Endothelial cell (in vitro differentiated cells): Measurements from ENCODE around the gene CORO2B. TPM values are rescaled to one million over a fixed set of nuclear protein-coding genes. Genes with fewer than 3 reads are reported as not detected.

Experiments used
- DNase-seq: peaks from one replicate; pipeline ENCODE4 v3.0.0; 2021; ENCODE audit warnings: low spot score
- H3K27ac Mint-ChIP-seq: one replicate; pipeline ENCODE4 v1.8.0; 2021; ENCODE audit warnings: mixed read lengths, inconsistent platforms; ENCODE audit not compliant: unreplicated experiment
- H3K27me3 Mint-ChIP-seq: one replicate; pipeline ENCODE4 v1.8.0; 2021; ENCODE audit warnings: mild to moderate bottlenecking, moderate library complexity, mixed read lengths, inconsistent platforms; ENCODE audit not compliant: unreplicated experiment
- H3K36me3 Mint-ChIP-seq: one replicate; pipeline ENCODE4 v1.8.0; 2021; ENCODE audit warnings: mild to moderate bottlenecking, low read depth, mixed read lengths, inconsistent platforms; ENCODE audit not compliant: unreplicated experiment
- H3K4me1 Mint-ChIP-seq: one replicate; pipeline ENCODE4 v1.8.0; 2021; ENCODE audit warnings: mild to moderate bottlenecking, mixed read lengths, inconsistent platforms; ENCODE audit not compliant: unreplicated experiment
- H3K4me3 Mint-ChIP-seq: one replicate; pipeline ENCODE4 v1.8.0; 2021; ENCODE audit warnings: mild to moderate bottlenecking, mixed read lengths, inconsistent platforms; ENCODE audit not compliant: unreplicated experiment
- H3K9me3 Mint-ChIP-seq: one replicate; pipeline ENCODE4 v1.8.0; 2021; ENCODE audit warnings: mixed read lengths, inconsistent platforms; ENCODE audit not compliant: unreplicated experiment
- CTCF ChIP-seq: fragments of 200-600 bp; sonication (generic); IDR thresholded peaks from one replicate; pipeline ENCODE4 v1.5.0; 2021; ENCODE audit warnings: antibody characterized with exemption; ENCODE audit not compliant: unreplicated experiment
- total RNA-seq: library from RNA; stranded (reverse); fragmentation: NEBNext Ultra II Directional; extraction: Animal tissue kit (Norgen Biotek cat#: 25700); gene quantifications from one replicate; pipeline ENCODE4 v1.2.1, GENCODE V29; 2021; ENCODE audit not compliant: unreplicated experiment

The CORO2B gene
- total RNA-seq, 1 donor from 2014 or later: 71.7 TPM

- H3K27me3 Mint-ChIP-seq: peaks cover 9% of the 10 kb centered on the region
- no peak for TF ChIP-seq CTCF
- H3K36me3 Mint-ChIP-seq: no peaks in the 10 kb centered on the region
- H3K9me3 Mint-ChIP-seq: no peaks in the 10 kb centered on the region
- peaks cover 88% of the 10 kb centered on the region for H3K4me1 Mint-ChIP-seq
- H3K4me3 Mint-ChIP-seq: peak overlapping the region; percentile 49
- no peak for DNase-seq
- H3K27ac Mint-ChIP-seq: peak overlapping the region; percentile 82
Observed at GRCh38 chr15:68590721-68591389, 12.1 kb downstream of the CORO2B start.

- no peak overlapping the region for H3K27ac Mint-ChIP-seq
- H3K9me3 Mint-ChIP-seq: no peaks in the 10 kb centered on the region
- H3K36me3 Mint-ChIP-seq: peaks cover 3% of the 10 kb centered on the region
- TF ChIP-seq CTCF: no peak
- DNase-seq: no peak
- peaks cover 10% of the 10 kb centered on the region for H3K27me3 Mint-ChIP-seq
- H3K4me1 Mint-ChIP-seq: peaks cover 87% of the 10 kb centered on the region
- no peak overlapping the region for H3K4me3 Mint-ChIP-seq
Observed at GRCh38 chr15:68592054-68592453, 13.3 kb downstream of the CORO2B start.

GRCh38 chr15:68592544-68592943, 13.8 kb downstream of the CORO2B start:
- peaks cover 3% of the 10 kb centered on the region for H3K36me3 Mint-ChIP-seq
- no peak for TF ChIP-seq CTCF
- no peak for DNase-seq
- no peak overlapping the region for H3K27ac Mint-ChIP-seq
- no peaks in the 10 kb centered on the region for H3K9me3 Mint-ChIP-seq
- no peak overlapping the region for H3K4me3 Mint-ChIP-seq
- peaks cover 87% of the 10 kb centered on the region for H3K4me1 Mint-ChIP-seq
- H3K27me3 Mint-ChIP-seq: peaks cover 10% of the 10 kb centered on the region

- no peak for DNase-seq
- H3K27ac Mint-ChIP-seq: peak overlapping the region; percentile 79
- peaks cover 8% of the 10 kb centered on the region for H3K36me3 Mint-ChIP-seq
- no peak overlapping the region for H3K4me3 Mint-ChIP-seq
- peaks cover 87% of the 10 kb centered on the region for H3K4me1 Mint-ChIP-seq
- H3K27me3 Mint-ChIP-seq: peaks cover 10% of the 10 kb centered on the region
- no peak for TF ChIP-seq CTCF
- H3K9me3 Mint-ChIP-seq: no peaks in the 10 kb centered on the region
Observed at GRCh38 chr15:68593341-68593740, 14.5 kb downstream of the CORO2B start.

- H3K27ac Mint-ChIP-seq: peak overlapping the region; percentile 79
- no peak overlapping the region for H3K4me3 Mint-ChIP-seq
Observed at GRCh38 chr15:68593828-68594532, 15.2 kb downstream of the CORO2B start.

More at GRCh38 chr15:68593828-68594532, 15.2 kb downstream of the CORO2B start:
- Mint-ChIP-seq H3K27me3 (peaks cover 10% of the 10 kb centered on the region), H3K9me3 (no peaks in the 10 kb centered on the region), H3K36me3 (peaks cover 8% of the 10 kb centered on the region), H3K4me1 (peaks cover 84% of the 10 kb centered on the region)
- no peak for DNase-seq
- no peak for TF ChIP-seq CTCF
